Stimulated activated CD4-positive, alpha-beta T cell treated with anti-CD3 and anti-CD28 coated beads, Interleukin-1b, Interleukin-23, amount 100 ng/mL, for 24 hours (primary cell): ENCODE data around the gene JMJD8.

Source experiments
- DNase-seq, 4 experiments: peaks; one replicate each; pipeline ENCODE4 v3.0.0-alpha.2; 2020; ENCODE audit warnings: low read depth in 4 of 4, low spot score in 1 of 4

JMJD8 gene

GRCh38 chr16:642189-643049 lies 41.7 kb downstream of the JMJD8 start:
- peak in 1 of 4 experiments; percentile 34 for DNase-seq

DNA sequence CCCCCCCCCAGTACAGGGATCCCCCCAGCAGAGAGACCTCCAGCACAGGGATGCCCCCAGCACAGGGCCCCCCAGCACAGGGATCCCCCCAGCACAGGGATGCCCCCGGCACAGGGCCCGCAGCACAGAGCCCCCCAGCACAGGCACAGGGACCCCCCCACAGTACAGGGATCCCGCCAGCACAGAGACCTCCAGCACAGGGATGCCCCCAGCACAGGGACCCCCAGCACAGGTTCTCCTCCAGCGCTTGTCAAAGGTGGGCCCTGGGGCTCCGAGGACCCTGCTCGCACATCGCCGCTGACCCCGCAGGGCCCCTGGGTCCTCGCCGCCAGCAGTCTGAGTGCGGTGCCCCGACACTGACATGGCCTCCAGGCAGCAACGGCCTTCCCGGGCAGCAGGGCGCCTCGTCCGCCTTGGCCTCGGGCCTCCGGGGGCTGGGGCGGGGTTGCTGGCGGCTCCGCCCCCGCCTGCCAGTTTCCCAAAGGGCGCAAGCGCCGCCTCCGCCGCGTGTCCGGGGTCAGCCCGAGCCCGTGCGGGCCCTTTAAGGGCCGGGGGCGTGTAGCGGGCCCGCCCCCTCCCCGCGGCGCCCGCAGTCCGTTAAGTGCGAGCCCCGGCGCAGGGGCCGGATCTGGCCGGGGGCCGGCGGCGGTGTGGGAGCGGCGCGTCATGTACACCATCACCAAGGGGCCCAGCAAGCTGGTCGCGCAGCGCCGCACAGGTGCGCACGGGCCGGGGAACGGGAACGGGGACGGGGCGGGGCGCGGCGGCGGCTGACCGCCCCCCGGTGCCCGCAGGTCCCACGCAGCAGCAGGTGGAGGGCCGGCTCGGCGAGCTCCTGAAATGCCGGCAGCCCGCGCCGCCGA lies 42.6 kb downstream of the JMJD8 start, which contains the start of gene MCRIP2:
MCRIP2 (plus strand) TSS at position 503 of the 863 bp plus-strand sequence; CDS start at position 667, 164 bp downstream.
- peak in 2 of 4 experiments; percentile 61 to 78 for DNase-seq

DNA sequence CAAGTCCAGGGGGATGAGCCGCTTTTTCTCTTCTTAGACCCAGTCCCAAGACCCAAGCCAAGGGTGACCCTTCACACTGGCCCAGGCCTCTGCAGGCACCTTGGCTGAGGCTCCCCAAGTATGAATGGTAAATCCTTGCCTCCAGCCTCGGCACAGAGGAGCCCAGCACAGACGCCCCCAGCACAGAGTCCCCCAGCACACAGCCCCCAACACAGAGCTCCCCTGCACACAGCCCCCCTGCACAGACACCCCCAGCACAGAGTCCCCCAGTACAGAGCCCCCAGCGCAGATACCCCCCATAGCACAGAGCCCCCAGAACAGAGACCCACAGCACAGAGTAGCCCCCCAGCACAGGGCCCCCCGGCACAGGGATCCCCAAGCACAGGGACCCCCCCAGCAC lies 43.5 kb downstream of the JMJD8 start:
- DNase-seq, result no peak

- DNase-seq, result no peak
These were observed 45.3 kb downstream of the JMJD8 start for GRCh38 chr16:638836-639235.

DNA sequence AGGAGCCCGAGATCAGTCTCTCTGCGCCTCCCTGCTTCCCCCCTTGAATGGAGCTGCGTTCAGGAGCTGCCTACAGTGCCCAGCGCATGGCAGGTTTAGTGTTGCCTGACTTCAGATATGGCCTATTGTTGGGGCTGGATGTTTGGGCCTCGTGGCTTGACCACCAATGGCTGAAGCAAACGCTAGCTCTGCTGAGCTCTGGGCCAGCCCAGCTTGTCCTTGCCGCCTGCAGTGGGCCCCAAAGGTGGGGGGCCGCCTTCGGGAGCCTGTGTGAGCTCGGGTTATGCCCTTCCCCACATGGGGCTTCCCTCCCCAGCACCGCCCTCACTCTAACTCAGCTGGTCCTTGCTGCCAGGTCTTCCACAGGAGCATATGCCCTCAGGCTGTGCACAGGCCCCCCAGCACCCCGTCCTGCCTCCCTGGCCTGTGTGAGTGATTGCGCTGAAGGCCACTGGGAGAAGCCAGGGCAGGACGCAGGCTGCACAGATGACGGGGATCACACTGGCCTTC lies 46.0 kb downstream of the JMJD8 start:
- DNase-seq, result no peak

DNA sequence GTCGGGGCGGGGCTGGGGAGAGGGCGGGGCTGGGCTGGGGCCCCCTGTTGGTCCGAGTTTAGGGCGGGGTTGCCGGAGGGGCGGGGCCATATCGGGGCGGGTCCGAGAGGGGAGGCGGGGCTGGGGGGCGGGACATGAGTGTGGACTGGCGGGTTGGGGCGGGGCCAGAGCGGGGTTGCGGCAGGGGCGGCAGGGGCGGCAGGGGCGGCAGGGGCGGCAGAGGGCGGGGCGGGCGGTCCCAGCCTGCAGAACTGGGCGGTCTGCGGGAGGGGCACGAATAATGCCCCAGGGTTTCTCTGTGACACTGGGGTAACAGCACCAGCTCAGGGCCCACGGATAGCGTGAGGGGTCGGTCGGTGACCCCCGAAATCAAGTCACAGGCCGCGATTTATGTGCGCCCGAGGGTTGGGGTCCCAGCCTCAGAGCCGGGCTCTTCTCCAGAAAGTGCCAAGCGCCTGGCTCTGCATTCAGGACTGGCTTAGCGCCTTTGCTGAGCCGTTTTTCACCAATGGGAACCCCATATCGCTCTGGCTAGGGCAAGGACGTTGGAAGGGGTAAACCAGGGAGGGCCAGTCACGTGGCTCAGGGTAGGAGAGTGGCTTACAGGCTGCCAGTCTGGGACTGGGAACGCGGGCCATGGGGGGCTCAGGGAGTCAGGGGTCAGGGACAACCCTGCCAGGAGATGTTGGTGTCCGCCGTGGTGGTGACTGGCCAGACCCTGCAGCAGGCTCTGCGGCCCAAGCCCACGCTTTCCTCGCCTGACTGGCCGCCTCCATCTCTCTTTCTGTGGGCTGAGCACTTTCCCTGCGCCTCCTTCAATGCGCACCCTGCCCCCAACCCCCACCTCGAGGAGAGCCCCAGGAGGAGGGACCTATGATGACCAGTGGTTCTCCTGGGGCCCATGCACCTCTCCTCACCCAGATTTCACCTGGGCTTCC lies 46.8 kb downstream of the JMJD8 start:
- DNase-seq, result peak; percentile 78 to 88 (median 86)

DNA sequence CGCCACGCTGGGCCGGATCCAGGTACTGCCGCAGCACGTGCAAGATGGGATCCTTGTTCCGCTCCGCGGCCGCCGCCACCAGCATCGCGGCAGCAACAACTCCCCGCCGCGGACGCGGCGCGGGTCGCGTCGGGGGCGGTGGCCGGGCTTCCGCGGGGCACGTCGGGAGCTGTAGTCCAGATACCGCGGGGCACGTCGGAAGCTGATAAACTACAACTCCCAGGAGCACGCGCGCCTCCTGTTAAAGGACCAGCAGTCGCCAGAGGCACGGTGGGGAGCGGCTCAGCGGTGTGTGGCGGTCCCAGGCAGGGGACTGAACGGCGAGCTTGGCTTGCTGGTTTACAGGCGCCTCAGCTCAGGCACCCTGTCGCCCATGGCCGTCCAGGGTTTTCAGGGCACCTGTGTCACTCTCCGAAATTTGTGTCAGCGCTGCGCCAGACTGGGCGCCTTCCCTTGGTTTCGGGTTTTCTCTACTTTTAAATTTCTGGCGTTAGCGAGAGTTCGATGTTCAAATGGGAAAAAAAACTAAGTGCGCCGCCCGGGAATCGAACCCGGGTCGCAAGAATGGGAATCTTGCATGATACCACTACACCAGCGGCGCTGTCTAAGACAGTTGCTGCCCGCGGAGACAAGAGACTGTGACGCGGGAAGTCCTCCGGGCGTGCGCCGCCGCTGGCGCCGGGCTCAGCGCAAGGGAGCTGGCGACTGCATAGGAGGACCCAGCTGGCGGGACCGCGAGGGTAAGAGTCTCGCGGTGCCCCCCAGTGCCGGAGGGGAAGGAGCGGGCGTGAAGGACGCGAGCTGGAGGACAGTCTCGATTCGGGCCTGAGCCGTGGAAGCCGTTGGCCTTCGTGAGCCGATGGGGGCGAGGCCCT lies 47.7 kb downstream of the JMJD8 start, which contains the start of gene METTL26:
METTL26 (minus strand) TSS at position 100 of the 875 bp plus-strand sequence; CDS start at position 85, 15 bp downstream.
- DNase-seq, result peak; percentile 83 to 95 (median 87)

DNA sequence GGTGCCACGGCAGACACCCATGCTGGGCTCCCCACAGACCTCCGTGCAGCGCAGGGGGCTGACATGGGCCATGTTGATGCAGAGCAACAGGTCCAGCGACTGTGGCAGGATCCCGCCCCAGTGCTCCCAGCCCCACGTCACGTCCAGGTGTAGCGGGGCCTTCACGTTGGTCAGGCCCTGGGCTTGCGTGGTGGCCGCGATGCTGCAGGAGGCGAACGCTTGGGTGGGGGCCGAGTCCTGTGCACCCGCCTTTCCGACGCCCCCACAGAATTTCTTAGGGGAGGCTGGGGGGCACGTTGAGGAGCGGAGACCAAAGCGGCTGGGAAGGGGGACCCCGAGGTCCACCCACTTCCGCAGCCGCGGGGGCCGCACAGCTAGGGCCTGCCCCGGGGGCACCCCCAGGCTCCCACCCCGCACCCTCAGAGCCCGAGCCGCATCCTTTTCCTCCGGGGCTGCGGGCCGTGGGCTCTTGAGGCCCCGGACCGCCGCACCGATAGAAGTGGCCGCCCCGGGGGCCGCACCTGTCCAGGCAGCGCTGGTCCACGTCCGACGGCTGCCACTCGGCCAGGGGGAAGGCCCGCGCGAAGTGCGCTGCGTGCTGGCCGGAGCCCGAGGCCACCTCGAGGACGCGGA lies 48.4 kb downstream of the JMJD8 start:
- no peak for DNase-seq

DNA sequence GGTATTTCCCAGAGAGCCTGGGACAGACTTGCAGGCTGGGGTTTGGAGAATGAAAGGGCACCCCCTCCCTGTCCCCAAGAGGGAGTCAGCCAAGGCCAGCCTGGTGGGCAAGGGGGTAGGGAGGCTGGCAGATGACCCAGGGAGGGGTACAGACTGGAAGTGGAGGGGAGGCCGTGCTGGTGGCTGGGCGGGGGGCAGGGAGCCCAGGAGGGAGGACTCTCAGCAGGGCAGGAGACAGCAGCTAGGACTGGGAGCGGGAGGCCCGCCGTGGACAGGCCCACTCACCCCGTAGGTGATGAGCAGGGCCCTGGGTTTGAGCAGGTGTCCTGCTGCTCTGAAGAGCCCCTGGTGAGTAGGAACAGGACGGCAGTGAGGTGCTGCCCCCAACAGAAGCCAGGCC lies 49.1 kb downstream of the JMJD8 start:
- DNase-seq, result no peak

DNA sequence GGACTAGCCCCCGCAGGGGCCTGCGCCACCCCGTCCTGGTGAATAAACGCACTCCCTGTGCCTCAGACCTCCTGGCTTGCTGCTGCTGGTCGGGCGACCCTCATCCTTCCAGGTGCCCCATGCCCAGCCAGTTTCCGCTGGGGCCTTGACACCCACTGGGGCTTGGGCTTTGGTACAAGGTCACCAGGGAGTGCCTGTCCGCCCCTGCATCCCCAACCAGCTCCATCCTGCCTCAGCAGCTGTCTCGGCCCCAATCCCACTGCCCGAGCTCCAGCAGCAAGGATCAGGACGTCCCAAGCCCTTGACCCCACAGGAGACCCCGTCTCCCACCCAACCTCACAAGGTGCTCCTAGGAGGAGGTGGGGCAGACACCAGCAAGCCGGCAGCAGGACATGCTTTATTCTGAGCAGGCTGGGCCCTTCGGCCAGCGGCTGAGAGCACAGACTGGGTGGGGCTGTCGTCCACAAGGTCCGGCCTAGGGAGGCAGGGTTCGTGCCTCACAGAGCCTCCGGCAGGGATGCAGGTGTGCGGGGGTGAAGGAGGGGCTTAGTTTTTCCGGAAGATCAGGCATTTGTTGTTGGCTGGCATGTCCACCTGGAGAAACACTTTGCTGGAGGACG lies 50.0 kb downstream of the JMJD8 start:
- DNase-seq, result no peak

DNA sequence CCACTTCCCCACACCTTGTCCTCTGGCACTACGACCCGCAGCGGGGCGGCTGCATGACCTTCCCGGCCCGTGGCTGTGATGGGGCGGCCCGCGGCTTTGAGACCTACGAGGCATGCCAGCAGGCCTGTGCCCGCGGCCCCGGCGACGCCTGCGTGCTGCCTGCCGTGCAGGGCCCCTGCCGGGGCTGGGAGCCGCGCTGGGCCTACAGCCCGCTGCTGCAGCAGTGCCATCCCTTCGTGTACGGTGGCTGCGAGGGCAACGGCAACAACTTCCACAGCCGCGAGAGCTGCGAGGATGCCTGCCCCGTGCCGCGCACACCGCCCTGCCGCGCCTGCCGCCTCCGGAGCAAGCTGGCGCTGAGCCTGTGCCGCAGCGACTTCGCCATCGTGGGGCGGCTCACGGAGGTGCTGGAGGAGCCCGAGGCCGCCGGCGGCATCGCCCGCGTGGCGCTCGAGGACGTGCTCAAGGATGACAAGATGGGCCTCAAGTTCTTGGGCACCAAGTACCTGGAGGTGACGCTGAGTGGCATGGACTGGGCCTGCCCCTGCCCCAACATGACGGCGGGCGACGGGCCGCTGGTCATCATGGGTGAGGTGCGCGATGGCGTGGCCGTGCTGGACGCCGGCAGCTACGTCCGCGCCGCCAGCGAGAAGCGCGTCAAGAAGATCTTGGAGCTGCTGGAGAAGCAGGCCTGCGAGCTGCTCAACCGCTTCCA lies 50.6 kb downstream of the JMJD8 start:
- no peak for DNase-seq

GRCh38 chr16:632486-633335 lies 51.4 kb downstream of the JMJD8 start:
- no peak for DNase-seq

DNA sequence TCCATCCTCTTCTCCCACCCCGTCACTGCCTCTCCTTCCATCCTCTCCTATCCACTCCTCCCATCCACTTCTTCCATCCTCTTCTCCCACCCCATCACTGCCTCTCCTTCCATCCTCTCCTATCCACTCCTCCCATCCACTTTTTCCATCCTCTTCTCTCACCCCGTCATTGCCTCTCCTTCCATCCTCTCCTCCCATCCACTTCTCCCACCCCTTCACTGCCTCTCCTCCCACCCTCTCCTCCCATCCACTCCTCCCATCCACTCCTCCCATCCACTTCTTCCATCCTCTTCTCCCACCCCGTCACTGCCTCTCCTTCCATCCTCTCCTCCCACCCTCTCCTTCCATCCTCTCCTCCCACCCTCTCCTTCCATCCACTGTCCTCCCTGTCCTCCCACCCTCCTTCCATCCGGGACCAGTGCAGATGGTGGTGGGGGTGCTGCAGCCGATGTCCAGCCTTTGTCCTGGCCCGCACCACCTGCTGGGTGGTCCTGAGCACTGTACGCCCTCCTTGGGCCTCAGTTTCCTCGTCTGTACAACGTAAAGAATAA lies 52.3 kb downstream of the JMJD8 start:
- DNase-seq, result no peak
